ENCODE data around the gene PGS1.
A peak's percentile ranks its signal among the peaks of the same experiment; 100 is the strongest.

PGS1 gene

GRCh38 chr17:78357672-78358537, 20.5 kb upstream of the PGS1 start:
- H3K36me3 ChIP-seq (ENCODE audit: low read length), result no peaks in the 10 kb centered on the region
- no peaks in the 10 kb centered on the region for H3K79me2 ChIP-seq (ENCODE audit: insufficient read depth, low read length)
- H3K27ac ChIP-seq (ENCODE audit: low read depth, low read length), result no peak overlapping the region
- H3K4me2 ChIP-seq (ENCODE audit: low read depth, low read length, poor library complexity, severe bottlenecking), result no peak overlapping the region
- H3F3A ChIP-seq (ENCODE audit: insufficient read depth), result no peaks in the 10 kb centered on the region; the same call in 1 of the 2 replicates
- H3K9me3 ChIP-seq (ENCODE audit: insufficient read depth, low read length), result no peaks in the 10 kb centered on the region
- no peak overlapping the region for H2AFZ ChIP-seq (ENCODE audit: low read depth, low read length, severe bottlenecking)
- H3K4me3 ChIP-seq (ENCODE audit: insufficient read depth, low read length, poor library complexity, severe bottlenecking), result no peak overlapping the region
- H3K27me3 ChIP-seq (ENCODE audit: low read length), result peaks cover 4% of the 10 kb centered on the region; the same call in 1 of the 2 replicates
- H4K20me1 ChIP-seq (ENCODE audit: low read depth, low read length), result no peaks in the 10 kb centered on the region
- TF ChIP-seq EZH2phosphoT487 (conservative IDR thresholded peaks at IDR 0.05; ENCODE audit: low read length), result no peak
- TF ChIP-seq CTCF (IDR thresholded peaks at IDR 0.05; ENCODE audit: insufficient read depth, low read length, poor library complexity, severe bottlenecking), result no peak
- H3K9ac ChIP-seq (ENCODE audit: low read length), result no peak overlapping the region
- no peaks in the 10 kb centered on the region for H3K9me2 ChIP-seq (replicated peaks; ENCODE audit: insufficient read depth, low read length)

- no peak overlapping the region for H3K4me2 ChIP-seq (ENCODE audit: low read depth, low read length, poor library complexity, severe bottlenecking)
- TF ChIP-seq EZH2phosphoT487 (conservative IDR thresholded peaks at IDR 0.05; ENCODE audit: low read length), result no peak; the same call in 1 of the 2 replicates
- TF ChIP-seq CTCF (IDR thresholded peaks at IDR 0.05; ENCODE audit: insufficient read depth, low read length, poor library complexity, severe bottlenecking), result no peak
- H3K27me3 ChIP-seq (ENCODE audit: low read length), result peaks cover 4% of the 10 kb centered on the region; the same call in 1 of the 2 replicates
- H3K79me2 ChIP-seq (ENCODE audit: insufficient read depth, low read length), result no peaks in the 10 kb centered on the region
- H3K36me3 ChIP-seq (ENCODE audit: low read length), result no peaks in the 10 kb centered on the region
- H3K9me2 ChIP-seq (replicated peaks; ENCODE audit: insufficient read depth, low read length), result no peaks in the 10 kb centered on the region
- no peaks in the 10 kb centered on the region for H3K9me3 ChIP-seq (ENCODE audit: insufficient read depth, low read length)
- H2AFZ ChIP-seq (ENCODE audit: low read depth, low read length, severe bottlenecking), result no peak overlapping the region
- H3K4me3 ChIP-seq (ENCODE audit: insufficient read depth, low read length, poor library complexity, severe bottlenecking), result no peak overlapping the region
- no peaks in the 10 kb centered on the region; the same call in 1 of the 2 replicates for H3F3A ChIP-seq (ENCODE audit: insufficient read depth)
- H3K27ac ChIP-seq (ENCODE audit: low read depth, low read length), result no peak overlapping the region
- H4K20me1 ChIP-seq (ENCODE audit: low read depth, low read length), result no peaks in the 10 kb centered on the region
- no peak overlapping the region for H3K9ac ChIP-seq (ENCODE audit: low read length)
Observed at GRCh38 chr17:78358538-78359320, 19.7 kb upstream of the PGS1 start.

GRCh38 chr17:78359321-78359996, 19.0 kb upstream of the PGS1 start:
- Histone ChIP-seq H3K9ac (ENCODE audit: low read length) (no peak overlapping the region), H4K20me1 (ENCODE audit: low read depth, low read length) (no peaks in the 10 kb centered on the region), H3K27ac (ENCODE audit: low read depth, low read length) (no peak overlapping the region), H3K4me3 (ENCODE audit: insufficient read depth, low read length, poor library complexity, severe bottlenecking) (no peak overlapping the region), H3K27me3 (ENCODE audit: low read length) (peaks cover 4% of the 10 kb centered on the region; the same call in 1 of the 2 replicates), H3K9me3 (ENCODE audit: insufficient read depth, low read length) (no peaks in the 10 kb centered on the region), H3K4me2 (ENCODE audit: low read depth, low read length, poor library complexity, severe bottlenecking) (peak overlapping the region; percentile 54), H3K79me2 (ENCODE audit: insufficient read depth, low read length) (no peaks in the 10 kb centered on the region), H3K36me3 (ENCODE audit: low read length) (no peaks in the 10 kb centered on the region), H3K9me2 (replicated peaks; ENCODE audit: insufficient read depth, low read length) (no peaks in the 10 kb centered on the region), H2AFZ (ENCODE audit: low read depth, low read length, severe bottlenecking) (no peak overlapping the region), H3F3A (ENCODE audit: insufficient read depth) (no peaks in the 10 kb centered on the region; the same call in 1 of the 2 replicates)
- TF ChIP-seq EZH2phosphoT487 (conservative IDR thresholded peaks at IDR 0.05; ENCODE audit: low read length) (no peak), CTCF (IDR thresholded peaks at IDR 0.05; ENCODE audit: insufficient read depth, low read length, poor library complexity, severe bottlenecking) (no peak)
